ENCODE measurements around the gene CIZ1.
"Not testable (repeated sequence)": the region's sequence is repeated elsewhere in the genome, so short reads cannot be mapped to it uniquely, and the experiment has no call there.

CIZ1 gene

GRCh38 chr9:128145536-128145935 is 45.8 kb downstream of the CIZ1 start:
- DNase-seq (ENCODE audit: low read depth), result no peak

- DNase-seq (ENCODE audit: low read depth), result no peak
These were observed 46.9 kb downstream of the CIZ1 start for GRCh38 chr9:128144239-128145181.

- no peak for DNase-seq (ENCODE audit: low read depth)
These were observed 47.7 kb downstream of the CIZ1 start for GRCh38 chr9:128143525-128144238.

- no peak for DNase-seq (ENCODE audit: low read depth)
These were observed 48.8 kb downstream of the CIZ1 start for GRCh38 chr9:128142596-128142995.

GRCh38 chr9:128142061-128142460 is 49.3 kb downstream of the CIZ1 start:
- DNase-seq (ENCODE audit: low read depth), result no peak

- DNase-seq (ENCODE audit: low read depth), result no peak
These were observed 49.8 kb downstream of the CIZ1 start for GRCh38 chr9:128141604-128142003.

GRCh38 chr9:128139621-128140020 is 51.8 kb downstream of the CIZ1 start:
- DNase-seq (ENCODE audit: low read depth), result no peak

GRCh38 chr9:128138001-128138400 is 53.4 kb downstream of the CIZ1 start:
- DNase-seq (ENCODE audit: low read depth), result no peak

- DNase-seq (ENCODE audit: low read depth), result no peak
These were observed 54.3 kb downstream of the CIZ1 start for GRCh38 chr9:128136816-128137793.

GRCh38 chr9:128135561-128135960 is 55.8 kb downstream of the CIZ1 start:
- DNase-seq (ENCODE audit: low read depth), result not testable (repeated sequence)

GRCh38 chr9:128132139-128132538 is 59.2 kb downstream of the CIZ1 start:
- DNase-seq (ENCODE audit: low read depth), result not testable (repeated sequence)

- DNase-seq (ENCODE audit: low read depth), result not testable (repeated sequence)
These were observed 60.0 kb downstream of the CIZ1 start for GRCh38 chr9:128131346-128131745.

- DNase-seq (ENCODE audit: low read depth), result not testable (repeated sequence)
These were observed 60.7 kb downstream of the CIZ1 start for GRCh38 chr9:128130651-128131050.

- not testable (repeated sequence) for DNase-seq (ENCODE audit: low read depth)
These were observed 61.3 kb downstream of the CIZ1 start for GRCh38 chr9:128129976-128130590.

GRCh38 chr9:128128836-128129590 is 62.4 kb downstream of the CIZ1 start:
- no peak for DNase-seq (ENCODE audit: low read depth)

- DNase-seq (ENCODE audit: low read depth), result peak; percentile 66
These were observed 63.2 kb downstream of the CIZ1 start for GRCh38 chr9:128127990-128128835.

- DNase-seq (ENCODE audit: low read depth), result peak; percentile 58
These were observed 63.8 kb downstream of the CIZ1 start, which contains the start of gene PTGES2 for GRCh38 chr9:128127568-128127989. PTGES2 (minus strand) TSS chr9:128127729; CDS start chr9:128127717, 12 bp downstream.

GRCh38 chr9:128125580-128126354 is 65.6 kb downstream of the CIZ1 start:
- DNase-seq (ENCODE audit: low read depth), result no peak

Data from stimulated activated CD8-positive, alpha-beta memory T cell treated with anti-CD3 and anti-CD28 coated beads, Interleukin-15, amount 100 ng/mL, for 24 hours (primary cell).